OCI-LY3 (cell line): ENCODE data around the gene CLRN3.

ENCODE experiments used
- H2AFZ ChIP-seq: fragments of 200-600, 300-600 bp; shearing (Covaris generic); 2 replicates; pipeline ENCODE4 v1.6.0; 2014; ENCODE audit warnings: antibody characterized with exemption, low read depth, low read length
- H3K27ac ChIP-seq: fragments of 200-600, 300-600 bp; sonication (generic); 2 replicates; pipeline ENCODE4 v1.5.1; 2014; ENCODE audit warnings: mild to moderate bottlenecking, low read length, moderate library complexity, mixed read lengths
- H3K27me3 ChIP-seq: fragments of 200-600, 300-600 bp; sonication (generic); 2 replicates; pipeline ENCODE4 v1.6.1; 2014; ENCODE audit warnings: low read depth, low read length, mixed read lengths
- H3K36me3 ChIP-seq: fragments of 200-600, 300-600 bp; sonication (generic); replicated peaks from 2 replicates; pipeline ENCODE3; 2014; ENCODE audit warnings: low read depth, low read length, mixed read lengths
- H3K4me1 ChIP-seq: fragments of 300-600, 200-600 bp; sonication (generic); 2 replicates; pipeline ENCODE4 v1.6.1; 2014; ENCODE audit warnings: low read length, mixed read lengths
- H3K4me2 ChIP-seq: fragments of 200-600, 300-600 bp; sonication (generic); 2 replicates; pipeline ENCODE4 v1.6.1; 2014; ENCODE audit warnings: low read length, mixed read lengths
- H3K4me3 ChIP-seq: fragments of 300-600, 200-600 bp; sonication (generic); 2 replicates; pipeline ENCODE4 v1.5.1; 2014; ENCODE audit warnings: antibody characterized with exemption, mild to moderate bottlenecking, low read length, moderate library complexity
- H3K79me2 ChIP-seq: fragments of 300-600, 200-600 bp; shearing (Covaris generic); 2 replicates; pipeline ENCODE4 v1.6.1; 2014; ENCODE audit warnings: mild to moderate bottlenecking, low read length, mixed read lengths
- H3K9ac ChIP-seq: fragments of 300-600, 200-600 bp; shearing (Covaris generic); 2 replicates; pipeline ENCODE4 v1.6.0; 2014; ENCODE audit warnings: mild to moderate bottlenecking, low read length, moderate library complexity
- H3K9me3 ChIP-seq: fragments of 200-600, 300-600 bp; shearing (Covaris generic); 2 replicates; pipeline ENCODE4 v1.6.1; 2014; ENCODE audit warnings: low read length, mixed read lengths; ENCODE audit not compliant: insufficient read depth
- H4K20me1 ChIP-seq: fragments of 200-600, 300-600 bp; sonication (generic); 2 replicates; pipeline ENCODE4 v1.6.1; 2016; ENCODE audit warnings: low read length, mixed read lengths; ENCODE audit not compliant: insufficient read depth
- EZH2phosphoT487 ChIP-seq: fragments of 200-600 bp; shearing (Covaris generic); IDR thresholded peaks from 2 replicates; pipeline ENCODE4 v1.6.1; 2018; ENCODE audit warnings: antibody characterized with exemption, mixed run types, low read depth
- TF ChIP-seq, protein P1 (sequence below): fragments of 200-600, 300-600 bp; sonication (generic); IDR thresholded peaks from 2 replicates; pipeline ENCODE4 v1.5.1; 2014; ENCODE audit warnings: antibody characterized with exemption, low read length, low read depth

The CLRN3 gene

DNA sequence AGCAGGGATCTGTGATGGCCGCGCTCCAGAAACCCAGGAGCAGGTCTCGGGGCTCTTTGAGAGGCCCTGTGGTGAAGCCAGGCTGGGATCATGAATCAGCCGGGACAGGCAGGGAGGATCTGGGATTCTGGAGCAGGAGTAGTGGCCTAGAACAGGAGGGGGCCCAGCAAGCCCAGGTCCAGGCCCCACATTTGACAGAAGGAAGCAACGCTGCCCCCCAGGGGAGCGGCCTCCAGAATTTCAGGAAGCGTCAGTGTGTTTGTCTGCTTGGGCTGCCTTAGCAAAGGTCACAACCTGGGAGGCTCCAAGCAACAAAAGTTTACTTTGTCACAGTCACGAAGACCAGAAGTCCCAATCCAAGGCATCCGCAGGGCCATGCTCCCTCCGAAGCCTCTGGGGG is 36.8 kb downstream of the CLRN3 start:
- no peak for TF ChIP-seq EZH2phosphoT487
- TF ChIP-seq, protein P1, sequence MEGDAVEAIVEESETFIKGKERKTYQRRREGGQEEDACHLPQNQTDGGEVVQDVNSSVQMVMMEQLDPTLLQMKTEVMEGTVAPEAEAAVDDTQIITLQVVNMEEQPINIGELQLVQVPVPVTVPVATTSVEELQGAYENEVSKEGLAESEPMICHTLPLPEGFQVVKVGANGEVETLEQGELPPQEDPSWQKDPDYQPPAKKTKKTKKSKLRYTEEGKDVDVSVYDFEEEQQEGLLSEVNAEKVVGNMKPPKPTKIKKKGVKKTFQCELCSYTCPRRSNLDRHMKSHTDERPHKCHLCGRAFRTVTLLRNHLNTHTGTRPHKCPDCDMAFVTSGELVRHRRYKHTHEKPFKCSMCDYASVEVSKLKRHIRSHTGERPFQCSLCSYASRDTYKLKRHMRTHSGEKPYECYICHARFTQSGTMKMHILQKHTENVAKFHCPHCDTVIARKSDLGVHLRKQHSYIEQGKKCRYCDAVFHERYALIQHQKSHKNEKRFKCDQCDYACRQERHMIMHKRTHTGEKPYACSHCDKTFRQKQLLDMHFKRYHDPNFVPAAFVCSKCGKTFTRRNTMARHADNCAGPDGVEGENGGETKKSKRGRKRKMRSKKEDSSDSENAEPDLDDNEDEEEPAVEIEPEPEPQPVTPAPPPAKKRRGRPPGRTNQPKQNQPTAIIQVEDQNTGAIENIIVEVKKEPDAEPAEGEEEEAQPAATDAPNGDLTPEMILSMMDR: no peak
- Histone ChIP-seq H3K4me3 (no peak overlapping the region), H3K4me2 (no peak overlapping the region)

DNA sequence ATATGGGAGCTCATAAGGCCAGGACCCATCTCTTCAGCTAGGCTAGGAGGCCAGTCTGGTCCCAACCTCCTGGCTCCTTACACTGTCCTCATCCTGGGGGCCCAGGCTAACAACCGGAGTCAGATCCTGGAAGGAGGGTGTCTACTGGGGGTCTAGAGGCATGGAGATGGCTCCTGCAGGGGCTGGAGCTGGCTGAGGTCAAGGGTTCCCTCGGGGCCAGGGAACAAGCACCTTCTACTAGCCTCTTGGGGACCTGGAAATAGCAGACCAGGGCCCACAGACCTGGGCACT is 37.2 kb downstream of the CLRN3 start:
- 0 out of 2 replicates have a peak overlapping the region, but pooled peaks have one; percentile 71 for H3K4me2 ChIP-seq
- H3K27ac ChIP-seq: no peak overlapping the region
- no peak overlapping the region for H2AFZ ChIP-seq

More for the DNA sequence above, 36.8 kb downstream of the CLRN3 start:
- no peaks in the 10 kb centered on the region for H3K79me2 ChIP-seq
- H3K4me1 ChIP-seq: peaks cover 33% of the 10 kb centered on the region
- no peaks in the 10 kb centered on the region for H4K20me1 ChIP-seq
- H2AFZ ChIP-seq: no peak overlapping the region
- no peaks in the 10 kb centered on the region for H3K27me3 ChIP-seq
- H3K36me3 ChIP-seq: no peaks in the 10 kb centered on the region
- no peak overlapping the region for H3K9ac ChIP-seq
- no peaks in the 10 kb centered on the region for H3K9me3 ChIP-seq
- H3K27ac ChIP-seq: no peak overlapping the region

DNA sequence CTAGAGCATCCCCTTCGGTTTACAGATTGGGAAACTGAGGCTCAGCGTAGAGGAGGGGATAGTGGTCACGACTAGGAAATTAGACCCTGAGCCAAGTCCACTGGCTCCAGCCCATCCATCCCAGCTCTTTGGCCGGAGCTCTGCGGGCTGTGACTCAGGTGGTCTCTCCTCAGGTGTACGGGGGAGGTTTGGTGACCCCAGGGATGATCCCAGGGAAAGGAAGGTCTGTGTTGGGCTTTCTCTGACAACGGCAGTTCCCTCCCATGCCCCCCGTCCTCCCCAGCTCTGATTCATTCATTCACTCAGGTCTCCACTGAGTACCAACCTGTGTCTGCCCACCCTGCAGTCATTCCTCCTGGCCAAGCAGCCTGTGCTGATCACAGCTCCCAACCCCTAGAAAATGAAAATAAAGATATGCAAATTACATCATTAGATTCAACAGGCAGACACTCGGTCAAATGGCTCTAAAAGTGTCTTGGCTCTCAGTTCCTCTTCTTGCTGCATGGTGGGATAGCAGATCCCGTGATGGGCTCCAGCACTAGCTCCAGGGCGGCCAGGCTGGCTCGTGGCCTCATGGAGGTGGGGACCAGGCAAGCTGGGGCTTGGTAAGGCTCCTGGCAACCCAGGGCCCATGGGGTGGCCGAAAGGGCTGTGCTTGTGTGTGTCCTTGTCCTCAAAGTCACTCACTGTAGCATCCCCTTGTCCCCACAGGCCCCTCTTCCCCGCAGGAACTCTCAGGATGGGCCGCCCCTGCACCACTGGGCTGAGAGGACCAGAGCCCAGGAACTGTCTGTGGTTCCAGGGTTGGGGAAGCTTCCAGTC is 37.8 kb downstream of the CLRN3 start:
- peak overlapping the region; percentile 71 for H3K4me2 ChIP-seq
- peaks cover 35% of the 10 kb centered on the region for H3K4me1 ChIP-seq
- no peaks in the 10 kb centered on the region for H3K27me3 ChIP-seq
- no peak for TF ChIP-seq EZH2phosphoT487
- TF ChIP-seq, protein P1: no peak
- no peaks in the 10 kb centered on the region for H3K36me3 ChIP-seq
- H3K4me3 ChIP-seq: peak overlapping the region; percentile 43; the same call in 1 of the 2 replicates
- peak overlapping the region; percentile 41; the same call in 1 of the 2 replicates for H3K27ac ChIP-seq
- no peaks in the 10 kb centered on the region for H4K20me1 ChIP-seq
- H2AFZ ChIP-seq: no peak overlapping the region
- peak overlapping the region; percentile 19; the same call in 1 of the 2 replicates for H3K9ac ChIP-seq
- no peaks in the 10 kb centered on the region for H3K79me2 ChIP-seq
- no peaks in the 10 kb centered on the region for H3K9me3 ChIP-seq

More for the DNA sequence above, 37.2 kb downstream of the CLRN3 start:
- Histone ChIP-seq H3K27me3 (no peaks in the 10 kb centered on the region), H3K36me3 (no peaks in the 10 kb centered on the region), H3K9ac (no peak overlapping the region), H3K4me1 (peaks cover 35% of the 10 kb centered on the region), H3K4me3 (no peak overlapping the region), H3K79me2 (no peaks in the 10 kb centered on the region), H3K9me3 (no peaks in the 10 kb centered on the region), H4K20me1 (no peaks in the 10 kb centered on the region)
- no peak for TF ChIP-seq EZH2phosphoT487
- TF ChIP-seq, protein P1: no peak

DNA sequence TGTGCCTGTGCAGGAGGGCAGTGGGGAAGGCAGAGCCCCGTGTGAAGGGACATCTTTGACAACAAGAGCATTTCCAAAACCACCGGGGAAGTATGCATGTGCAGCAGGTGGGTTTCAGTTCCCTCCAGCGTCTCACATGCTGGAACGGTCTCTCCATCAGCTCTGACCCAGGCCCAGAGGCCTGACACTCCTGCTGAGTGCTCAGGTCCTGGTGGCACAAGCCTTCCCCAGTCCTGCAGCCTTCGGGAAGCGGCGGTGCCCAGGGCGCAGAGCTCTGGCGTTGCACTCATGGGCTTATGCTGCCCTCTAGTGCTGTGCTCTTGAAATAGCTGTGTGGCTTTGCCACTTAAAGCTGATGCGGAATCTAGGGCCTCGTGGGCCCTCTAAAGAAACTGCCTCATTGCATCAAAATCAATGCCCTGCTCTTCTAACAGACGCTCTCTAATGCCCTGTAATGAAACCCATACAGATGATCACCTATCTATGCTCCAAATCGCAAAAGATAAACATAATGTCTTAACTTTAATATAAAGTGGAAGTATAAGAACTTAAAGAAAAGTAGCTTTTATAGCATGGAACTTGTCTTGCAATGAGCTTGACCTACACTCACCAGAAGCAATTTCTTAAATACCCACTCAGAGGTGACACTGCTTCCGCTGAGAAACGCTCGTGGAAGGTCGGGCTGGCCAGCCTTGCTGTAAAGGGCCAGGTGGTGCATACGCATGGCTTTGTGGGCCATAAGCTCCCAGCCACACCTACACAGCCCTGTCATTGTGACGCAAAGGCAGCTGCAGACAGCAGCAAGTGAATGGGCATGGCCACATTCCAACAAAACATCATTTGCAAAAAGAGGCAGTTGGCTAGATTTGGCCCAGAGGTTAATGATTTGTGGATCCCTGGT is 38.6 kb downstream of the CLRN3 start:
- H3K4me2 ChIP-seq: peak overlapping the region; percentile 71
- H3K27me3 ChIP-seq: no peaks in the 10 kb centered on the region
- peaks cover 35% of the 10 kb centered on the region for H3K4me1 ChIP-seq
- H3K4me3 ChIP-seq: peak overlapping the region; percentile 43; the same call in 1 of the 2 replicates
- no peaks in the 10 kb centered on the region for H3K79me2 ChIP-seq
- TF ChIP-seq, protein P1: peak; percentile 56
- no peak for TF ChIP-seq EZH2phosphoT487
- H3K9me3 ChIP-seq: no peaks in the 10 kb centered on the region
- no peaks in the 10 kb centered on the region for H3K36me3 ChIP-seq
- no peaks in the 10 kb centered on the region for H4K20me1 ChIP-seq
- H2AFZ ChIP-seq: no peak overlapping the region; the same call in 1 of the 2 replicates
- peak overlapping the region; percentile 21; the same call in 1 of the 2 replicates for H3K27ac ChIP-seq
- H3K9ac ChIP-seq: peak overlapping the region; percentile 19; the same call in 1 of the 2 replicates
